ENCODE data around the gene ARHGAP10. TPM values are rescaled to one million over a fixed set of nuclear protein-coding genes. Genes with fewer than 3 reads are reported as not detected.

The ARHGAP10 gene
- total and polyA plus RNA-seq, 2 donors (not counting 1 experiment from before 2014, with no cell fraction given), result 0.10 to 0.34 TPM

DNA sequence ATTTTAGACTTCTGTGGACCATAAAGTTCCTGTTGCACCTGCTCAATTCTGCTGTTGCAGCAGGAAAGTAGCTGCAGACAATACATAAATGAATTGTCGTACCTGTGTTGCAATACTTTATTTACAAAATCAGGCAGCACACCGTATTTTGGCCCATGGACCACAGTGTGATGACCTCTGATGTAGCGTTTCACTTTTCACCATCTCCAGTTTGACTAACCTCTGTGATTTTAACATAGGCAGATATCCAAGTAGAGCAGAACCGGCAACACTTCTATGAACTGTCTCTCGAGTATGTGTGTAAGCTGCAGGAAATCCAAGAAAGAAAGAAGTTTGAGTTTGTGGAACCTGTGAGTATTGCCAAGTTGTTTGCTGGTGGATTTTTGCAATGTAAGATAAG, 132.7 kb downstream of the ARHGAP10 start:
- ChIA-PET CTCF (interaction anchor here (1.1 to 4.1 kb wide), 8 partner anchors 13 to 155 kb away, joined by 3 to 48 read pairs (median 4); no protein-coding TSS in a partner anchor), POLR2A (no interaction called here)
- Mint-ChIP-seq H3K27ac (no peak overlapping the region), H3K9me3 (ENCODE audit: insufficient read depth) (no peaks in the 10 kb centered on the region), H3K4me3 (no peak overlapping the region), H3K4me1 (no peaks in the 10 kb centered on the region), H3K27me3 (peaks cover 2% of the 10 kb centered on the region)
- Histone ChIP-seq H4K20me1 (ENCODE audit: control insufficient read depth, insufficient read depth, low read length, poor library complexity, severe bottlenecking) (no peaks in the 10 kb centered on the region), H2AFZ (ENCODE audit: insufficient read depth, low read depth, low read length, poor library complexity, severe bottlenecking) (no peak overlapping the region), H3K4me1 (ENCODE audit: control insufficient read depth in 2 of 2, insufficient read depth in 2 of 2, low read length in 2 of 2) (no peaks in the 10 kb centered on the region), H3K9me3 (ENCODE audit: control extremely low read depth in 1 of 3, control insufficient read depth in 2 of 3, insufficient read depth in 1 of 3, low read length in 2 of 3) (no peaks in the 10 kb centered on the region), H3K27ac (ENCODE audit: low read length in 2 of 2) (no peak overlapping the region), H3K27me3 (replicated peaks in 1 of 4; ENCODE audit: control extremely low read depth in 1 of 4, control insufficient read depth in 3 of 4, insufficient read depth in 4 of 4, low read length in 3 of 4) (no peaks in the 10 kb centered on the region), H3K4me3 (ENCODE audit: control extremely low read depth in 1 of 5, extremely low read depth in 1 of 5, insufficient read depth in 1 of 5, low read depth in 2 of 5, low read length in 4 of 5) (no peak overlapping the region), H3K36me3 (replicated peaks in 1 of 2; ENCODE audit: control extremely low read depth in 1 of 2, control insufficient read depth in 1 of 2, extremely low read depth in 1 of 2, insufficient read depth in 2 of 2, low read length in 1 of 2) (no peaks in the 10 kb centered on the region), H3K79me2 (ENCODE audit: control insufficient read depth, insufficient read depth, low read length) (no peaks in the 10 kb centered on the region), H3K9ac (ENCODE audit: low read length) (no peak overlapping the region), H3K4me2 (replicated peaks; ENCODE audit: low read depth, low read length, poor library complexity, severe bottlenecking) (no peak overlapping the region)
- intact Hi-C loops (cut with micrococcal nuclease), result loop anchor here (5.0 kb wide), 1 partner anchor 1522 kb away; no protein-coding TSS in a partner anchor
- 100% methylated on average over 3 of the region's 5 CpGs for WGBS (ENCODE audit: insufficient coverage)
- DNase-seq (no peak), ATAC-seq (ENCODE audit: low read depth) (no peak)
- TF ChIP-seq EZH2 (IDR thresholded peaks at IDR 0.05; ENCODE audit: borderline replicate concordance, insufficient read depth, low read depth, low read length, poor library complexity, severe bottlenecking) (no peak), CTCF (IDR thresholded peaks at IDR 0.05) (no peak)

- H3K27ac Mint-ChIP-seq, result no peak overlapping the region
- Histone ChIP-seq H3K79me2 (ENCODE audit: control insufficient read depth, insufficient read depth, low read length) (no peaks in the 10 kb centered on the region), H3K36me3 (replicated peaks in 1 of 2; ENCODE audit: control extremely low read depth in 1 of 2, control insufficient read depth in 1 of 2, extremely low read depth in 1 of 2, insufficient read depth in 2 of 2, low read length in 1 of 2) (no peaks in the 10 kb centered on the region), H3K9ac (ENCODE audit: low read length) (no peak overlapping the region), H2AFZ (ENCODE audit: insufficient read depth, low read depth, low read length, poor library complexity, severe bottlenecking) (peak overlapping the region; percentile 0), H3K27ac (ENCODE audit: low read length in 2 of 2) (no peak overlapping the region), H3K4me1 (ENCODE audit: control insufficient read depth in 2 of 2, insufficient read depth in 2 of 2, low read length in 2 of 2) (no peaks in the 10 kb centered on the region), H3K4me3 (ENCODE audit: control extremely low read depth in 1 of 5, extremely low read depth in 1 of 5, insufficient read depth in 1 of 5, low read depth in 2 of 5, low read length in 4 of 5) (no peak overlapping the region), H3K9me3 (ENCODE audit: control extremely low read depth in 1 of 3, control insufficient read depth in 2 of 3, insufficient read depth in 1 of 3, low read length in 2 of 3) (no peaks in the 10 kb centered on the region), H3K4me2 (replicated peaks; ENCODE audit: low read depth, low read length, poor library complexity, severe bottlenecking) (no peak overlapping the region), H3K27me3 (replicated peaks in 1 of 4; ENCODE audit: control extremely low read depth in 1 of 4, control insufficient read depth in 3 of 4, insufficient read depth in 4 of 4, low read length in 3 of 4) (no peaks in the 10 kb centered on the region), H4K20me1 (ENCODE audit: control insufficient read depth, insufficient read depth, low read length, poor library complexity, severe bottlenecking) (no peaks in the 10 kb centered on the region)
- TF ChIP-seq EZH2 (IDR thresholded peaks at IDR 0.05; ENCODE audit: borderline replicate concordance, insufficient read depth, low read depth, low read length, poor library complexity, severe bottlenecking), result no peak
- TF ChIP-seq CTCF (IDR thresholded peaks at IDR 0.05), result no peak
- intact Hi-C loops (cut with micrococcal nuclease), result loop anchor here (2.0 to 5.0 kb wide), 2 partner anchors 347 to 1524 kb away; no protein-coding TSS in a partner anchor
- DNase-seq, result no peak
- CTCF ChIA-PET, result interaction anchor here (0.9 to 4.1 kb wide), 18 partner anchors 9 to 847 kb away, joined by 3 to 48 read pairs (median 8); no protein-coding TSS in a partner anchor
- ATAC-seq (ENCODE audit: low read depth), result no peak
- H3K4me1 Mint-ChIP-seq, result no peaks in the 10 kb centered on the region
- H3K9me3 Mint-ChIP-seq (ENCODE audit: insufficient read depth), result no peaks in the 10 kb centered on the region
- 76% methylated on average over 2 of the region's 3 CpGs for WGBS (ENCODE audit: insufficient coverage)
- H3K4me3 Mint-ChIP-seq, result no peak overlapping the region
- POLR2A ChIA-PET, result no interaction called here
- peaks cover 2% of the 10 kb centered on the region for H3K27me3 Mint-ChIP-seq
Measured at GRCh38 chr4:147865926-147866325, 134.0 kb downstream of the ARHGAP10 start.

All from B cell (primary cell).